NCI-H345 (cell line): ENCODE results near the gene STC2.

Source experiments
- DNase-seq: peaks from one replicate; lab custom pipeline; 2025; lab: John Stamatoyannopoulos, UW

STC2 gene

DNA sequence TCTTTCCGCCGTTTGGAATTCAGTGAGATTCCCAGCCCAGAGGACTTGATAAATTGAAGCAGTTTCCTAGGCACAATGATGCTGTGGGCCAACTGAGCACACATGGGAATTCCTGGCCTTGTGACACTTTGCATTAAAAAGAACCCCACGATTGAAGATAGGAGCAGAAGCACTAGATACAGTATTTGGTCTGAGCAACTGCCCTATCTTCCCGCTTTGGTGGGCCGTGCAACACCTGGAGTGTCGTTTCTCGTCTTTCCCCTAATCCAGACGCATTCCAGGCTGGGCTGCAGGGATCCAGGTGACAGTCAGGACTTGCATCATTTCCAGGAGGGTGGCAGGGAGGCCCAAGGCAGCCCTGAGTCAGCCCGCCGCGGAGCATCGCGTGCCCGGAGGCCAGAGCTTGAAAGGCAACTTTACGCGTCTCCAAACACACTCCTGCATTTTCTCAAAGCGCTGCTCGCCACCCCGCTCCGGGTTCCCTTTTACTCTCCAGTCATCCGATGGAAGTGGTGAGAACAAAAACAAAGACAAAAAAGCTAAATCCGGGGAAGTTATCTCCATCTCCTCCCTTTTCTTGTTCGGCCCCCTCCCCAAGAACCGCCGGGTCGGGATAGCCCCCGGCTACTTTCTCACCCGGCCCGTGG is 753 bp upstream of the STC2 start:
- DNase-seq: peak; percentile 45

DNA sequence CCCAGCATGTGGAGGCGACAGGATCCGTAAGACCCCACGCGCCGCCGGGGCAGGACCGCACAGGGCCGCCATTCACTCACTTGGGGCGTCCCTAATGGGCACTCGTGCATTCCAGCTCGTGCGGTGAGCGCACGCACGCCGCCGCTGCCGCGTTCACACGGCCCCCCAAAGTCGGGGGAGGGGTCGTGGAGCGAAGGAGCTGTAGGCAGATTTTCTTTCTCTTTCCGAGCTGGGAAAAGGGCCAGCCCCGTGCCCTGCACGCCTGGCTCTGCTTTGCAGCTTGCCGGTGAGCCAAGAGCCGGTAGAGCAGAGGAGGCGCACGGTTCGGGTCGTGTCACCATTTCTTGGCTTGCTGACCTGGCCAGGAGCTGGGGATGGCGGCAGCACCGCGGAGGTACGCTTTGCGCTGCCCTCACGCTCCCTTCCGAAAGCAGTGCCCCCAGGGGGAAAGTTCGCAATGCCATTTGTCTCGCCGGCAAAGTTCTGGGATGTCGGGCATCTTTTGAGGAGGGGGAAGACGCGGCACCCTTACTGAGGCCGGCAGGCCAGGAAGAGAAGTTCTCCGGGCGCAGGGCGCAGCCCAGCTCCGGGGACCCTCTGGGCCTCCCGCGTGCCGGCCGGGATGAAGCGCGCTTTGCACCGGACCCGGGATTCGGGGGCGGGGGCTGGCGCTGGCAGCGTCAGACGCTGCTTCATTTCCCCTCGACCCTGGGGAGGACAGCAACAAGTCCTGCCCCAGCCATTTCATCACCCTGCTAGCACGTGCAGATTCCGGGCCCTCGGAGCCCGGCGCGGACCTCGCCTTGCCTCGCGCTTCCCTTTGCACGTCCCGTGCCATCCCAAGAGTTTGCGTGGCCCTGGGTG is 898 bp downstream of the STC2 start:
- DNase-seq: no peak

DNA sequence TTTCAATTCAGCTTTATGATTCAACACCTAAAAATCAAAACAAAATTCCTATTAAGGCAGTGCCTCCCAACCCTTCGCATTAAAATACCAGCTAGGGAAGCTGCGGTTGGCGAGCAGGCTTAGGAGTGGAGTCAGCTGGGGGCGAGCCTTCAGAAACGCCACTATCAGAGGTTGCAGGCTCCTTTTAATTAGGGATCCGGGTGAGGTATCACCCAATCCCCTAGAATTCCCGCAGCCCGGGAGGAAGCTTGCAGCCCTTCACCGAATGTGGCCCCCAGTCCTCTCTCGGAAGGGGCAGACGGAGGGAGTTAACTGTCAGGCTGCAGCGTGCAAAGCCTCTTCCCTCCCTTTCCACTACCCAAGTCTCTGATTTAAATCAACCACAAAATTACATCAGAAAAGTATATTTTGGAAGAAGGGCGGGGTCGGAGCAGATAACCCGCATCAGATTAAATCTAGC is 1.7 kb downstream of the STC2 start:
- DNase-seq: no peak

DNA sequence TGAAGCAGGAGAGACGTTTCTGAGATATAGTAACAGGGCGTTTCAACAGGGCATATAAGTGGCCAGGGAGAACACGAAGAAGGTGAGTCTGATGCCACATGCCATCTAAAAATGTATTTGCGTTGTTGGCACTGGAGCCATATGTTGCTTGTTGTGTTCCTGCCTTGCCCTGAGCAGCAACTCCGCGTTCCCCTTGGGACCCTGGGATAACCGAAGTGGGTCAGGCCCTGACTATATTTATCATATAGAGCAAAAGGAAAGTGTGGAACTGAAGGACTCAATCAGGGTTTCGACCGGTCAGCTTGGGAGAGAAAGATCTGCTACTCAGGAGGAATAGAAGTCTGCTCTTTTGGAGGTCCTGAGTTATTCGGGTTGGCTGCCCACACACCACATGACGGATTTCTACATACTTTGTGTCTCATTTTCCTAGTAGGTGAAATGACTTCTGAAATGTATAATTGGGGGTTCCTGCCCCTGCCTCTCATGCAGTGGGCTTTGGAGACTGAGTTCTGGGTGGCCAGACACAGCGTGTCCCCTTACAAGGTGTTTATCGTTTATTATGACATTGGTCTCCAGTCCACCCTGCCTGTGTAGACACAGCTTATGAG is 3.0 kb downstream of the STC2 start:
- DNase-seq: no peak

DNA sequence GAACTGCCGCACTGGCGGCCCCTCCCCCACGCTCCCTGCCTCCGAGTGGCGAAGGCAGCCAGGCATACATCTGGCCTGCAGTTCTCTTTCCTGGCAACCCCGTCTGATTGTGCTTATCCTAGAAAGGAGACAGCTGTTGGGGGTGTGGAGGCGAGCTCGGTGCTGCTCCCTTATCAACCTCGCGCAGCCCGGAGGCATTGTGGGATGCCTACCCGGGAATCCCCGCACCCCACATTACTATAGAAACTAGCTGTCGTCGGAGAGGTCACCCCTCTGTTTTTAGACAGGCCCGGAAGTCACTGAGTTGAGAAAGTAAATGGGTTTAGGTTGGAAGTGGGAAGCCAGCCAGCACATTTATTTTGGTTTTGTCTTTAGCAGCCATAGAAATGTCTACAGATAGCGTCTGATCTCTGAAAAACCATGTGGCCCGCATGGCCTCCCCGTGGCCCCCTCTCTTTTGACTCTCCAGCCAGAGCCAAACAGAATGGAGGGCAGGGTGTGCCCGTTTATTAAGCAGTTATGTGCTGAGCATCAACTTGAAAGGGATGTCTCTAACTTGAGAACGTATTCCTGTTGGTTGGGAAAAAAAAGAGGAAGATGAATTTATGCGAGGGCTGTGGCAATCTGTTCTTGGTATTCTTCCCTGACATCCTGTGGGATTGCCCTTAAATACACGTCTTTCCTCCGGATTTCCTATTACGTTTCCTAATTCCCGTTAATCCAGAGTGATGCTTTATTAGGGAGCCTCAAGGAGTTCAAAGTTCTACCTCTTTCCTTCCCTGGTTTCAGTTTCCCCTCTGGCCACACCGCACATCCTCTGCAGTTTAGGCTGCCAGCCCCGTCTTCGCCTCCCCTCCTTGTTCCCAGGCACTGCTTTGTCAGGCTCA is 3.9 kb downstream of the STC2 start:
- peak; percentile 95 for DNase-seq

DNA sequence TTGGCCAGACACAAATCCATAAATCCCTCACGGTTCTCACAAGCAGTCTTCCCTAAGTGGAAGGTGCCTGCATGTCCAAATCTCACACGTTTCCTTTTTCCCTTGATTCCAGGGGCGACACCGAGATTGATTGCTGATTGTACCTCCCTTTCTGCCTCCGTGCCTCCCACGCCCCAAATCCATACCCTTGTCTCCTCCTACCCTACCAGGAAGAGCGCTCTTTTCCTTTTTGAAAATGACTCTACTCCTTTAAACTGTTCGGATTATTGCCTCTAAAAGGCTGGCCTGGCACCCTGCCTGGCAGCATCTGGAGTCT is 4.5 kb downstream of the STC2 start:
- DNase-seq: no peak

DNA sequence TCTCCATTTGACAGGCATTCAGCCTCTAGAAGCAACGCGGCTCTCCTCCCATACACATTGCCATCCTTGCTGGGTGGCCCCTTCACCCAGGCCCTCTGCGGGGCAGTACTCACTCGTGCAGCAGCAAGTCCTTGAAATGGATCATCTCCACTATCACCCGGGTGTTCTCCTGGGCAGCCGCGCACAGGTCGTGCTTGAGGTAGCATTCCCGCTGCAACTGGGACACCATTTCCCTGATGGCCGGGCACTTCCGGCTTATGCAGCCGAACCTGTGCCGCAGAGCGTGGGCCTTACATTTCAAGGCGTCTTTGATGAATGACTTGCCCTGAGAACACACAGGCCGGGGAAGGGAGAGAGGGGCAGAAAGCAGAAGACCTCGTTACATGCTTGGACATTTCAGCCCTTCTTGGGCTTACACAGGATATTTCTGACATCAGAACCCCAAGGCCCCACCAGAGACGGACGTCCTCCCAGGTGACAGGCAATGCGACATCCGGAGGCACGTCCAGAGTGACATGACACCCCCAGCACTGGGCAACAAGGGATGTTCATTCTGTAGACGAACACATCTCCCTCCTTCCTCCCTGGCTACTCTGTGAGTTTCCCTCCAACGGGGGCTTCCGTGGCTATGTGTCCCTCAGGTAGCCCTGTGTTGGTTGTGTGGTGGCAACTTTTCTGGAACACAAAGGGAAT is 5.0 kb downstream of the STC2 start:
- no peak for DNase-seq

DNA sequence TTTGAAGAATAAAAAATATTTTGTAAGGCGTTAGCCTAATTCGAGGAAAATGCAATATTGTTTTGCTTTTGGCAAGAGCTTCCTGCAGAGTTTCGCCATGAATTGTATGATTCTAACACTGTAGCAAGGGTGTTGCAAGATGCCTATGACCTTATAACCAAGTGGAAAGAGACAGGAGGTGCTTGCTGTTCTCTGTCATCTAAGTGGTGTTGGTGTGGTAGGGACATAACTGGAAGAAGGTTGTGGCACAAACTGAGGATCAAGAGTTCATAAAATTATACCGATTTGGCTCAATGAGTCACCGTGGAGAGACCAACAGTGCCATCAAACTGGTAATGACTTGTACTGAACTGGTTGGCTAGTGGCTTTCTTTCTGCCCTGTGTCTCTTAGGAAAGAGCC is 6.3 kb downstream of the STC2 start:
- no peak for DNase-seq

DNA sequence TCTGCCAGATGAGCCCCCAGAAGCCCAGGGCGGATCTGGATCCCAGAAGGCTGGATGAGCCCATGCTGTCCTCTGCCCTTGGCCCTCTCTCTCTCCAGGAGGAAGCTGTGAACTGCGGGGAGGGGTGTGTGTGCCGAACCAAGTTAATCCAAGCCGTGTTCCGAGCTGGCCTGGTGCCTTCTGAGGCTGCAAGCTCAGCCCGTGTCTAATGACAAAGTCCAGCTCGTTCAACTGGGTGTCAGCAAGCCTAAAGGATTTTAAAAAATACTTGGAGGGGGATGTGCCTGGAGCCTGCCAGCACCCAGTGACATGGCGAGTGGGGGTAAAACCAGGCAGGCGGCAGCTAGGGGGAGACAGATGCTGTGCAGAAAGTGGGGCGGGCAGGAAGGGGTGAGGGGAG is 8.0 kb downstream of the STC2 start:
- DNase-seq: no peak

DNA sequence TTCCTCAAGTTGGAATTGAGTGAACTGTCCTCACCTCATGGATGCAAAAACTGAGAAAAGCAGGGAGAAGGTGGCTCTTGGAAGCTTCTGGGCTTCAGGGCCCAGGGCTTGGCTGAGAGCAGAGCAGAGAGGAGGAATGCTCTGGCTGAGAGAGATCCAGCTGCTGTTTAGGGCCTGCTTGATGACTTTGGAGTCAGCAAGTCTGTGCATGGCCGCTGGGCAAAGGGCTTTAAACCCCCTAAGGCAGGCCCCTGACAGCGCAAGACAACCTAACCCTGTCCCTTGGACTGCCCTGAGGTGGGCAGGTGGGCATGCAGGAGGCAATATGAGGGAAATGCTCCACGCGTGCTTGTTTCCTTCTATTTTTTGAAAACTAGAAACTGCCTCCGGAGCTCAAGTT is 8.6 kb downstream of the STC2 start:
- no peak for DNase-seq

DNA sequence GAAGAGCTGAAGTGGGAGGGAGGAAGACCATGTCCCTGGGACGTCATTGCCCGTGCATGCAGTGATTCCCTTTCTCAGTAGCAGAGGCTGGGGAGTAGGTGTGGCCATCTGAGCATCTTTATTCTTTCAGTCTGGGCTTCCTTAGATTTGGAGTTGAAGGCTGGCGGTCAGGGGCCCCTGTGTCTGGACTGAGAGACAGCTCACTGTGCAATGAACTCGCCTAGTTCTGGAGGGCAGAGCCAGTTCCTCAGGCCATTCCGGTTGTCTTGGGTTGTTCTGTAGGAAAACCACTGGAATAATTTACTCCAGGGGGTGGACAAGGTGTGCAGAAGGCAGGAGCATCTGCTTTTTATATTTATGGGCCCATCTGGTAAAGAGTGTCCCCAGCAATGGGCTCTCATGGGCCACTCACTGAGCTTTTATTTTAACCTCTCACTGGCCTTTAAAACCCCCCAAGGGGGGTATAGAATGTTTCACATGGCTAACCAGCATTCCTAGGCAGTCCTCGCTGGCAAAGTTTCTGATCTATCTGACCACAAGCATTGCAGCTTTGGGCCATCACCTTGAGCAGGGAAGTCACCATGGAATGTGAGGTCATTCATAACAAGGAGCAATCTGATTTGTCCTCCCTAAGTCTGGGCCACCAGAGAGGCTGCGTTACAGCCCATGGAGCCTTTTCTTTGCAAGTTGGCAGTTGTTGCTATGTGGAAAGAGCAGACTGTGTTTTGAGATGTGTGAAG is 9.2 kb downstream of the STC2 start:
- DNase-seq: no peak

DNA sequence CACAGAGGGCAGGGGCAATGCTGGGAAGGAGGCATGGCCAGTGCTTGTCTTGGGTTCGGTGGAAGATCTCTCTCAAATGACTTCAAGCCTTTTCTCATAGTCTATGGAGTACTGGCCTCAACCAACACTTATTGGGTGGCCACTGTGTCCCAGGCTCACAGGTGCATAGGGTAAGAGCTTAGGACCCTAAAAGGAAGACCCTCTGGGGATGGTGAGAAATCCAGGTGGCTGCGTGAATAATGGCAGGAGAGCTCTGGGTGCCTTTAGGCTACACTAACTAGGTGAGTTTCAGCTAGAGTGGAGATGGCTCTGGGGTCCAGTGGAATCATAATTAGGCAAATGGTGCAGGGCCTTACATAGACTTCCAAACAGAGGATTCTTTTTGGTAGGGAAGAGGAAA is 9.9 kb downstream of the STC2 start:
- no peak for DNase-seq

DNA sequence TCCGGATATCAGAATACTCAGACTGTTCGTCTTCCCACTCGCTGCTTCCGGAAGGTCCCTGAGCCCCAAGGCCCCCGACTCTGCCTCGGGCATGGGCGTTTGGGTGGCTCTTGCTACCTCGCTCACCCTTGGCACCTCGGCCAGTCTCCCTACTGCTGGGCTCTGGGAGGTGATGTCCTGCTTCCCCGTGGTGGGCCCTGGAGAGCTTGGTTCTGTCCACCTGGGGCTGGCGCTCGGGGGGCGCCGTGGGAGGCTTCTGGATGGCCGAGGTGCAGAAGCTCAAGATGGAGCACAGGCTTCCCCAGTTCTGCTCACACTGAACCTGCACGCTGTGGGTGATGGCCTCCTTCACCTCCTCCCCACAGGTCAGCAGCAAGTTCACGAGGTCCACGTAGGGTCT is 10.4 kb downstream of the STC2 start:
- no peak for DNase-seq

DNA sequence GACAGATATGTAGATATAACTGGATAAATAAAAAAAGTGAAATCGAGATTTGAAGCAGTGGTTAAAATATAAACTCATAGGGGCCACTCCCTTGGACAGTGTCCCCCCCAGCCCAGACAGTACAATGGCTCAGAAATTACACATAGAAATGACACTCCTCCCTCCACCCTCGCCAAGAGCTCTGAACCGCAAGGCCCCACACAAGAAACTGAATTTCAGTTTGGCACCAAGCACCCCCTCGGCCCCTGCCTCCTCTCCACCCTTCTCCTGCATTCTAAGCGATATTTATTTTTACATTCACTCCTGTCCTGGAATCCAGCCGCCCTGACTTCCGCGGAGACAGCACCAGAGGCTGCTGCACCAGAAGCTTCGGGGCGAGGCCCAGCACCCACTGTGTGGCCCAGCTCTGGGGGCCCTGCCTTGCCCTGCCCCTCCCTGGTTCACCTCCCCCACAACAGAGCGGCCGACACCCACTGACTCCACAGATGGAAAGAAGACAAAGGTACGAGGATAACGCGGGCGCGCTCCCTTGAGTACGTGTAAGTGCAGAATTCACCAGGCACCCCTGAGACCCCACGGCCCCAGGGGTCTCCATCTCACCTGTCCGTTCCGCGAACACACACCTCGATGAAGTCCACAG is 11.0 kb downstream of the STC2 start:
- no peak for DNase-seq

DNA sequence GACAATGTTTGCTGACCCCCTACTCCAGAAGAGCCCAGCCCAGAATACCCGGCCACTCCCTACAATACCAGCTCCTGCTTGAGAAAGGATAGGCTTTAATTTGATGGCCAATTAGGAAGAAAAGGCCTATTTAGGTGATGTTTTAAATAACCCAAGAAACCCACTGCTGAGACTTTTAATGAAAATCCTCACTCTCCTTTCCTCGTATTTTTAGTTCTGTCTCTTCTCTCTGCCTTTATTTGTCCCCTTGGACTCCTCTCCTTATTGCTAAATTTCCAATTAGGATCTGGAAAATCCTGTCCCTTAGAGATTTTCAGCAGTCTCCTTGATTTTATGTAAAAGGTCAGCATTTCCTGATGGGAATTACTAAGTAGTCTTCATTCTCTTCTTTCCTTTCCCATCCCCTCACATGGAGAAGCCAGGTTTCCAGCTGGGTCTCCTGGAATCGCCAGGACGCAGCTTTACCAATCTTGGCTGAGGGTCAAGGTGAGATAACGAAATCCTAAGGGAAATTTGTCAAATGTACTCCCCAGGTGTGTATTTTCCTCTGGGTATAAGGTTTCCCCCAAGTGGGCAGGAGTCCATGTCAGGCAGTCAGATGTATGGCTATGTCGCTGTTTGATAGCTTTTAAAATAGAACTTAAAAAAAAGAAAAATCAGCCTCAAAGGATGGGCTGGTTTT is 11.7 kb downstream of the STC2 start:
- DNase-seq: no peak

DNA sequence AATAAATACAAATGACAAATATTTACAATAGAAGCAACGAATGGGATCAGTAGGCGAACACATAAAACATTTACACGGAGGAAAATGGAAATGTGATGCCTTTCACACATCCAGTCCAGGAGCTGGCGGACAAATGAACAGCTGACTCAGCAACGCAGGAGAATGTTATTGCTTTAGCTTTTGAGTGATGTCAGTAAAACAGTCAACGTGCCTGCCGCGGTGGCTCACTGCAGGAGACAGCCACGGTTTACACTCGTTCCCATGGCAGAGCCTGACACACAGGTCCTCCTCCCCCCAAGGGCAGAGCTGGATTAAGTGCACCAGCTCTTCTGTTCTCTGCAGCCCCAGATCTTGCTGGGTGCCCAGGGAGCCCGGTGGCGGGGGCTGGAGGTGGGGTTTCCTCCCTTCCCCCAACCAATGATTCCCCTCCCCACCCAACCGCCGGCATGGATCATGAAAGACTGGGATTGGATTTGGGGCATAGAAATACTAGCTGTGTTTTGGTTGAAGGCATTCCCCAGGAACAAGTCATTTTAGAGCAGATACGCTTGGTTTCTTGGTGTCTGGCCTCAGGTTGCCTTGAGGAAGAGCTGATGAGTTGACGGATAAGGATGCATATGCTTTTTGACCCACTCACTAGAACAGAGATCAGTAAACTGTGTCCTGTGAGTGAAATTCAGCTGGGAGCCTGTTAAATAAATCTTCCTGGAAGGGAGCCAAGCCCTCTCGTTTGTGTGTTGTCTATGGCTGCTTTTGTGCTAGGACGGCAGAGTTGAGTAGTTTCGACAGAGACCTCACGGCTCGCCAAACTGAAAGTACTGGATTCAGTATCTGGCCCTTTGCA is 12.5 kb downstream of the STC2 start:
- DNase-seq: peak; percentile 89

DNA sequence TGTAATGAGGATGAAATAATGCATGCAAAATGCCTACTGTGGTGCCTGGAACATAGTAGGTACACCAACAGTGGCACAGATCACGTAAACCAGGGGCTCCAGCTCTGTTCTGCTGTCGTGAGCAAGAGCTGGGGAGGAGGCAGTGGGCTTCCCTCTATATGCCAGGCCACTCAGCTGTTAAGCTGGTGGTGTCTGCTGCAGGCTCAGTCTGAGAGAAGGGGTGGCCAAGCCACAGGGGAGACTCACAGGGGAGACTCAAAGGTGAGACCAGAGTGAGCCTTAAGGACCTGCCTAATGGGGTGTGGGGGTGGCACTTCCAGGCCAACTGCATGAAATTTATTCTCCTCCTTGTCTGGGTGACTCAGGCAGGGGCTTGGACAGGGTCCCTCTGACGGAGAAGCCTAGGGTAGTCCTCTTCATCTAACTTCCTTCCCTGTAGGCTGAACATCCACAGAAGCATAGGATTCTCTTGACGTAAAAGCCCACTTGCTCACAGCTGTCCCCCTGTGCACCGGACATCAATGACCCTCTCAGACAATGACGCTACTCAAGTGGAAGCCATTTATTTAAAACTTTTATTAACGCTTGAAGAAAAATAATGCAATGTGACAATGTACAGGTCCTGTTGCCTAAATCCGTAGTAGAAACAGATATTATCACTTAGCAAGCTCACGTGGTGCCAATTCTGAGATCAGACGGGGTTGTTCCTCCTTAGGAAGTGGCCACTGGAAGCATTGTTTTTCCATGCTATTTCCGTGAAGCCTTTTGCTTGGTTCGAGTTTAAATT is 13.9 kb downstream of the STC2 start:
- DNase-seq: no peak

DNA sequence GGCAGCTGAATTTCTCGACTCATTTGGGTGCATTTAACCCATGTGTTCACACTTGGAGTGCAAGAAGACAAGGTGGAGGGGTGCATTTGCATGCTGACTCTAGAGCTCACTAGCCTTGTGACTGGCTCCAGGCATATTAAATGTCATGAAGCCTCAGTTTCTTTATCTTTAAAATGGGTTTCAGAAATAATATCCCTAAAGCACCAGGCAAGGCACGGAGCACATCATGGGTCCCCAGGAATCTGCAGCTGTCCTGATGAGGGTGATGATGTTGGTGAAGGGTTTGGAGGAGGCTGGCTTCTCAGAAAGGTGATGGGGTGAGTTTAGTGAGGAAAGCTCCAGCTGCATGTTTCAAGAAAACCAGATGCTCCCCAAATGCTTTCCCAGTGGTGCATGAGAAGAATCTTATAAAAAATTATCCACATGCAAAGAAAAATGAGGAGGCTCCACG is 14.8 kb downstream of the STC2 start:
- DNase-seq: no peak
